ENCODE measurements around the gene CBARP.

Gene CBARP

DNA sequence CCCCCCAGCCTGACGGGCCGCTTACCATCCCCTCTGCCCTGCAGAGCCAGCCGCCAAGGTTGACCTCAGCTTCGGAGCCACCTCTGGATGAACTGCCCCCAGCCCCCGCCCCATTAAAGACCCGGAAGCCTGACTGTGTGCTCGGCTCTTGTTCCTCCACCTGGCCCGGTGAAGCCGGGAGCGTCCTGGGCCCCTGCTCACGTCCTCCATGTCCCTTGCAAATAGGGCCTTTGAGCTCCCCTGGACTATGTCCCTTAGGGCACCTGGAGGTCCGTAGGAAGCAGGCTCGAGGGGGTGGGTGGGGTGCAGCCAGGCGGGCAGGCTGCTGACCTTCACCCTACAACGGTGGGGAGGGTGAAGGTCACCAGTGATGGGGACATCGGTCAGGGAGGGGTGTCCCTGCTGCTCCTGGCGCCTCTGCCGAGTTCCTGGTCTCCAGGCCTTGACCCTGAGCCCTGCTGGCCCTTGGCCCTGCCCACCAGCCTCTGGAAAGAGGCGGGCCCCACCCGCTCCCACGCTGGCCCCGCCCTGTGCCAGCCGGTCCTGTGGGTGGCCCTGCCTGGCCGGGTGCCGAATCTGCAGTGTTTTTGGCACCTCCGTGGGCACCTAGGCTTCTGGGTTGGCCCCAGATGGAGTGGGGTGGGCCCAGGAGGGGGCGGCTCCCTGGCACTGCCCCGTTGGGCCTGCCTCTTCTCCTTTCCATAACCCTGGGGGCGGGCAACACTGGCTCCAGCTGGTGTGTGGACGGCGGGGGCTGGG lies 7.1 kb upstream of the CBARP start:
- H3K4me1 ChIP-seq (ENCODE audit: insufficient read depth, poor library complexity, severe bottlenecking) = peaks cover 23% of the 10 kb centered on the region
- peaks cover 15% of the 10 kb centered on the region for H3K36me3 ChIP-seq (ENCODE audit: low read depth)
- ATAC-seq (ENCODE audit: low read depth) (peak; percentile 9; the same call in 1 of the 3 replicates), DNase-seq (ENCODE audit: low spot score) (no peak)
- H3K27ac ChIP-seq (ENCODE audit: poor library complexity, severe bottlenecking) = peak overlapping the region; percentile 97
- H3K4me3 ChIP-seq (ENCODE audit: severe bottlenecking) = no peak overlapping the region
- no peaks in the 10 kb centered on the region for H3K27me3 ChIP-seq (ENCODE audit: insufficient read depth, poor library complexity, severe bottlenecking)
- H3K9me3 ChIP-seq (ENCODE audit: severe bottlenecking) = no peaks in the 10 kb centered on the region
- TF ChIP-seq, protein P1, sequence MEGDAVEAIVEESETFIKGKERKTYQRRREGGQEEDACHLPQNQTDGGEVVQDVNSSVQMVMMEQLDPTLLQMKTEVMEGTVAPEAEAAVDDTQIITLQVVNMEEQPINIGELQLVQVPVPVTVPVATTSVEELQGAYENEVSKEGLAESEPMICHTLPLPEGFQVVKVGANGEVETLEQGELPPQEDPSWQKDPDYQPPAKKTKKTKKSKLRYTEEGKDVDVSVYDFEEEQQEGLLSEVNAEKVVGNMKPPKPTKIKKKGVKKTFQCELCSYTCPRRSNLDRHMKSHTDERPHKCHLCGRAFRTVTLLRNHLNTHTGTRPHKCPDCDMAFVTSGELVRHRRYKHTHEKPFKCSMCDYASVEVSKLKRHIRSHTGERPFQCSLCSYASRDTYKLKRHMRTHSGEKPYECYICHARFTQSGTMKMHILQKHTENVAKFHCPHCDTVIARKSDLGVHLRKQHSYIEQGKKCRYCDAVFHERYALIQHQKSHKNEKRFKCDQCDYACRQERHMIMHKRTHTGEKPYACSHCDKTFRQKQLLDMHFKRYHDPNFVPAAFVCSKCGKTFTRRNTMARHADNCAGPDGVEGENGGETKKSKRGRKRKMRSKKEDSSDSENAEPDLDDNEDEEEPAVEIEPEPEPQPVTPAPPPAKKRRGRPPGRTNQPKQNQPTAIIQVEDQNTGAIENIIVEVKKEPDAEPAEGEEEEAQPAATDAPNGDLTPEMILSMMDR (IDR thresholded peaks at IDR 0.05; ENCODE audit: poor library complexity, severe bottlenecking) = peak; percentile 58

DNA sequence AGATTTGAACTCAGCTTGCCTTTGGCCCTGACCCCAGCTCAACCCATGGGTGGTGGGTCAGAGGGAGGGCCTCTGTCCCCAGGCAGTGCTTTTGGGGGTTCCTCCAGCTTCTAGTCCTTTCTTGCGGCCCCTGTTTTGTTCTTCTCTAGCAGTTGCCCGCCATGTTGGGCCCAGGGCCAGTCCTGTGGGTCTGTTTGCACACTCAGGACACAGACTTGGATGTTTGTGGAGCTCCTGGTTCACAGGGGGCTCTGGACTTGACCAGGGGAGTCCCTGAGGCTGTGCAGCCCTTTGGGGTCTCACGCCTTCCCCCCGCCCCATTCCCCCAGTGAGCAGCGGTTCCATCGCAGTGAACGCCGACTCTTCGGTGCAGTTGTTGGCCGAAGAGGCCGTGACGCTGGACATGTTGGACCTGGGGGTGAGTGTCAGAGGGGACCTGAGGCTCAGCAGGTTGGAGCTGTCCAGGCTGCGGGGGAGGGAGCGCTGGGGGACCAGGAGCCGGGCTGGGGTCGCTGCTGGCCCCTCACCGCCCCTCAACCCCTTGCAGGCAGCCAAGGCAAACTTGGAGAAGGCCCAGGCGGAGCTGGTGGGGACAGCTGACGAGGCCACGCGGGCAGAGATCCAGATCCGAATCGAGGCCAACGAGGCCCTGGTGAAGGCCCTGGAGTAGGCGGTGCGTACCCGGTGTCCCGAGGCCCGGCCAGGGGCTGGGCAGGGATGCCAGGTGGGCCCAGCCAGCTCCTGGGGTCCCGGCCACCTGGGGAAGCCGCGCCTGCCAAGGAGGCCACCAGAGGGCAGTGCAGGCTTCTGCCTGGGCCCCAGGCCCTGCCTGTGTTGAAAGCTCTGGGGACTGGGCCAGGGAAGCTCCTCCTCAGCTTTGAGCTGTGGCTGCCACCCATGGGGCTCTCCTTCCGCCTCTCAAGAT lies 6.2 kb upstream of the CBARP start:
- no peak for DNase-seq (ENCODE audit: low spot score)
- TF ChIP-seq, protein P1 (IDR thresholded peaks at IDR 0.05; ENCODE audit: poor library complexity, severe bottlenecking) = peak; percentile 87
- Histone ChIP-seq H3K9me3 (ENCODE audit: severe bottlenecking) (no peaks in the 10 kb centered on the region), H3K4me1 (ENCODE audit: insufficient read depth, poor library complexity, severe bottlenecking) (peaks cover 23% of the 10 kb centered on the region), H3K27me3 (ENCODE audit: insufficient read depth, poor library complexity, severe bottlenecking) (no peaks in the 10 kb centered on the region), H3K36me3 (ENCODE audit: low read depth) (peaks cover 12% of the 10 kb centered on the region), H3K27ac (ENCODE audit: poor library complexity, severe bottlenecking) (peak overlapping the region; percentile 97), H3K4me3 (ENCODE audit: severe bottlenecking) (no peak overlapping the region)
- peak; percentile 41 for ATAC-seq (ENCODE audit: low read depth)

DNA sequence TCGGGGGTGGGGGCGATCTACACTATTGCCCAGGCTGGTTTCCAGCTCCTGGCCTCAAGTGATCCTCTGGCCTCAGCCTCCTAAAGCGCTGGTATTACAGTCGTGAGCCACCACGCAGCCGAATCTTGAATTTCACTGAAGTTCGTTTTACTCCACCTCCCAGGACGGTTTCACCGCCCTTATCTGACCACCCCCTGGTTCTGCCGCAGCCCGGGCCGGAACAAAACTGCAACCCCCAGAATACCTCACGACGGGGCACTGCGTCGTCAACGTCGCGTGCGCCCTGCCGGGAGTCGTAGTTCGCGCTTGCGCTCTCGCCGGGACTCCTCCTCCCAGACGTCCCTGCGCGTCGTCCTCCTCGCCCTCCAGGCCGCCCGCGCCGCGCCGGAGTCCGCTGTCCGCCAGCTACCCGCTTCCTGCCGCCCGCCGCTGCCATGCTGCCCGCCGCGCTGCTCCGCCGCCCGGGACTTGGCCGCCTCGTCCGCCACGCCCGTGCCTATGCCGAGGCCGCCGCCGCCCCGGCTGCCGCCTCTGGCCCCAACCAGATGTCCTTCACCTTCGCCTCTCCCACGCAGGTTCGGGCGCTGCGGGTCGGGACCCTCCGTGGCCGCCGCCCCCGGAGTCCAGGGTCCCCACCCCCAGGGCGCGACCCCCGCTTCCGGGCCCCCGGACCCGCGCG lies 3.8 kb upstream of the CBARP start, which contains the start of gene ATP5F1D:
Gene ATP5F1D, plus strand, starts transcription at position 335 of the 679 bp plus-strand sequence. Its CDS starts 100 bp downstream, at position 435.
- H3K4me3 ChIP-seq (ENCODE audit: severe bottlenecking) = peak within 1 kb of the TSS; percentile 98
- peak within 1 kb of the TSS; percentile 97 for H3K27ac ChIP-seq (ENCODE audit: poor library complexity, severe bottlenecking)
- H3K27me3 ChIP-seq (ENCODE audit: insufficient read depth, poor library complexity, severe bottlenecking) = no peaks in the 10 kb centered on the region
- H3K36me3 ChIP-seq (ENCODE audit: low read depth) = peaks cover 12% of the 10 kb centered on the region
- H3K9me3 ChIP-seq (ENCODE audit: severe bottlenecking) = no peaks in the 10 kb centered on the region
- DNase-seq (ENCODE audit: low spot score) (peak; percentile 91), ATAC-seq (ENCODE audit: low read depth) (peak; percentile 49)
- H3K4me1 ChIP-seq (ENCODE audit: insufficient read depth, poor library complexity, severe bottlenecking) = peaks cover 23% of the 10 kb centered on the region
- TF ChIP-seq, protein P1 (IDR thresholded peaks at IDR 0.05; ENCODE audit: poor library complexity, severe bottlenecking) = no peak

DNA sequence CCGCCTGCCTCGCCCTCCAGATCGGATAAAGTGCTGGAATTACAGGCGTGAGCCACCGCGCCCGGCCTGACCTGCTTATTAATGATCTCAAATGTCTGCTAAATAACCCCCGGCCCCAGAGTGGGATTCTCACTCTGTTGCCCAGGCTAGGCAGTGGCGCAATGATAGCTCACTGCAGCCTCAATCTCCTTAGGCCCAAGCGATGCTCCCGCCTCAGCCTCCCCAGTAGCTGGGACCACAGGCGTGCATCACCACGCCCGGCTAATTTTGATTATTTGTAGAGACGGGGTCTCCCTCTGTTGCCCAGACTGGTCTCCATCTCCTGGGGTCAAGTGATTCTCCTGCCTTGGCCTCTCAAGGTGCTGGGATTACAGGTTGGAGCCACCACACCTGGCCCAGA lies 3.1 kb upstream of the CBARP start:
- TF ChIP-seq, protein P1 (IDR thresholded peaks at IDR 0.05; ENCODE audit: poor library complexity, severe bottlenecking) = no peak
- no peaks in the 10 kb centered on the region for H3K27me3 ChIP-seq (ENCODE audit: insufficient read depth, poor library complexity, severe bottlenecking)
- H3K4me1 ChIP-seq (ENCODE audit: insufficient read depth, poor library complexity, severe bottlenecking) = peaks cover 19% of the 10 kb centered on the region
- H3K36me3 ChIP-seq (ENCODE audit: low read depth) = peaks cover 12% of the 10 kb centered on the region
- no peak for DNase-seq (ENCODE audit: low spot score)
- H3K4me3 ChIP-seq (ENCODE audit: severe bottlenecking) = no peak overlapping the region
- no peaks in the 10 kb centered on the region for H3K9me3 ChIP-seq (ENCODE audit: severe bottlenecking)
- ATAC-seq (ENCODE audit: low read depth) = no peak
- peak overlapping the region; percentile 97 for H3K27ac ChIP-seq (ENCODE audit: poor library complexity, severe bottlenecking)
